LHCN-M2 (cell line): Measurements from ENCODE around the gene SULF2. TPM values are rescaled to one million over a fixed set of nuclear protein-coding genes. Genes with fewer than 3 reads are reported as not detected.

Source experiments
- DNase-seq: peaks from one replicate; pipeline ENCODE4 v3.0.0-alpha.2; 2012; ENCODE audit warnings: low read depth
- total RNA-seq: library from RNA; depleted of rRNA; stranded (reverse); fragments of >200 nt; gene quantifications from 2 replicates; pipeline ENCODE4 v1.2.3, GENCODE V29; 2014

The SULF2 gene
- total RNA-seq, 1 experiment from 2014 or later, result 3.2 TPM

- DNase-seq, result no peak
These were observed 116.2 kb downstream of the SULF2 start for GRCh38 chr20:47669152-47669425.

GRCh38 chr20:47668313-47669151 lies 116.7 kb downstream of the SULF2 start:
- no peak for DNase-seq

- DNase-seq, result no peak
These were observed 117.6 kb downstream of the SULF2 start for GRCh38 chr20:47667531-47668312.

GRCh38 chr20:47667086-47667485 lies 118.2 kb downstream of the SULF2 start:
- no peak for DNase-seq

GRCh38 chr20:47666304-47666703 lies 119.0 kb downstream of the SULF2 start:
- no peak for DNase-seq

- no peak for DNase-seq
These were observed 119.9 kb downstream of the SULF2 start for GRCh38 chr20:47665221-47665991.

- no peak for DNase-seq
These were observed 120.5 kb downstream of the SULF2 start for GRCh38 chr20:47664744-47665143.

- DNase-seq, result no peak
These were observed 121.2 kb downstream of the SULF2 start for GRCh38 chr20:47664068-47664437.

- peak; percentile 59 for DNase-seq
These were observed 121.8 kb downstream of the SULF2 start for GRCh38 chr20:47663354-47664067.

- DNase-seq, result no peak
These were observed 122.6 kb downstream of the SULF2 start for GRCh38 chr20:47662483-47663353.

- no peak for DNase-seq
These were observed 123.6 kb downstream of the SULF2 start for GRCh38 chr20:47661714-47662113.

- no peak for DNase-seq
These were observed 124.1 kb downstream of the SULF2 start for GRCh38 chr20:47660983-47661700.

GRCh38 chr20:47660602-47660905 lies 124.7 kb downstream of the SULF2 start:
- no peak for DNase-seq

GRCh38 chr20:47659904-47660601 lies 125.2 kb downstream of the SULF2 start:
- no peak for DNase-seq

GRCh38 chr20:47656318-47656717 lies 129.0 kb downstream of the SULF2 start:
- no peak for DNase-seq

- DNase-seq, result no peak
These were observed 129.6 kb downstream of the SULF2 start for GRCh38 chr20:47655635-47656034.

- DNase-seq, result no peak
These were observed 130.9 kb downstream of the SULF2 start for GRCh38 chr20:47654370-47654769.

GRCh38 chr20:47653869-47654268 lies 131.4 kb downstream of the SULF2 start:
- DNase-seq, result no peak

- DNase-seq, result no peak
These were observed 132.5 kb downstream of the SULF2 start for GRCh38 chr20:47652794-47653193.

GRCh38 chr20:47652301-47652700 lies 133.0 kb downstream of the SULF2 start:
- DNase-seq, result no peak
